GM12872 (cell line): ENCODE measurements around the gene MYO1F.

ENCODE experiments used
- TF ChIP-seq, protein P1 (sequence below): IDR thresholded peaks from 3 replicates; pipeline ENCODE4 v1.5.1; 2011; ENCODE audit warnings: low read depth, mild to moderate bottlenecking, low read length, moderate library complexity; ENCODE audit not compliant: insufficient read depth

The MYO1F gene

DNA sequence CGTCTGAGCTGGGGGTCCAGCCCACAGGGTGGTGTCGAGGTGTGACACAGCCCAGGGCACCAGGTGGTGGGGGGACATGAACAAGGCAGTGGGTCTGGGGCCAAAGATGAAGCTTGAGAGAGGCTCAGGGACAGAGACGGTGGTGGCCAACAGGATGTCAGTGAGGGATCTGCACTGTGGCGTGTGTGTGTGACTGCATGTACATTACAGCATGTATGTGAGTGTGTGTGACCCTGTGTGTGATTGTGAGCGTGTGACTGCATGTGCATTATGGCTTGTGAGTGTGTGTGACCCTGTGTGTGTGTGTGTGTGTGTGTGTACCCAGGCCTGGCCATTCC, 31.7 kb upstream of the MYO1F start:
- TF ChIP-seq, protein P1, sequence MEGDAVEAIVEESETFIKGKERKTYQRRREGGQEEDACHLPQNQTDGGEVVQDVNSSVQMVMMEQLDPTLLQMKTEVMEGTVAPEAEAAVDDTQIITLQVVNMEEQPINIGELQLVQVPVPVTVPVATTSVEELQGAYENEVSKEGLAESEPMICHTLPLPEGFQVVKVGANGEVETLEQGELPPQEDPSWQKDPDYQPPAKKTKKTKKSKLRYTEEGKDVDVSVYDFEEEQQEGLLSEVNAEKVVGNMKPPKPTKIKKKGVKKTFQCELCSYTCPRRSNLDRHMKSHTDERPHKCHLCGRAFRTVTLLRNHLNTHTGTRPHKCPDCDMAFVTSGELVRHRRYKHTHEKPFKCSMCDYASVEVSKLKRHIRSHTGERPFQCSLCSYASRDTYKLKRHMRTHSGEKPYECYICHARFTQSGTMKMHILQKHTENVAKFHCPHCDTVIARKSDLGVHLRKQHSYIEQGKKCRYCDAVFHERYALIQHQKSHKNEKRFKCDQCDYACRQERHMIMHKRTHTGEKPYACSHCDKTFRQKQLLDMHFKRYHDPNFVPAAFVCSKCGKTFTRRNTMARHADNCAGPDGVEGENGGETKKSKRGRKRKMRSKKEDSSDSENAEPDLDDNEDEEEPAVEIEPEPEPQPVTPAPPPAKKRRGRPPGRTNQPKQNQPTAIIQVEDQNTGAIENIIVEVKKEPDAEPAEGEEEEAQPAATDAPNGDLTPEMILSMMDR: no peak

DNA sequence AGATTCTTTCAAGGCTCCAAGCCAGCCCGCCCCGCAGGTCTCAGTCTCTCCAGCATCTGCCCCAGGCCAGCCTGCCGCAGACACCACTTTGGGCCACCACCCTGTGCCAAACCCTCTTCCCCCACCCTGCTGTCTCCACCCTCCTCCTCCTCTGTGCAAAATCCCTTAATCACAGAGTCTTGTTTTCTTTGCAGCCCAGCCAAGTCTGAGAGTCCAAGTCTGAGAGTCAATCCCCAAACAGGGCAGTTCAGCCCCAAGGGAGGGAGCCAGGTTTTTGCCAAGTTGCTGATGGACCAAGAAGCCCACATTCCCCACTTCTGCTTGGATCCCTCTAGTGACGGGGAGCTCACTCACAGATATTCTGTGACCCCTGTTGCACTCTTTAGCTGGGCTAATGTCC, 30.1 kb upstream of the MYO1F start:
- TF ChIP-seq, protein P1: no peak

DNA sequence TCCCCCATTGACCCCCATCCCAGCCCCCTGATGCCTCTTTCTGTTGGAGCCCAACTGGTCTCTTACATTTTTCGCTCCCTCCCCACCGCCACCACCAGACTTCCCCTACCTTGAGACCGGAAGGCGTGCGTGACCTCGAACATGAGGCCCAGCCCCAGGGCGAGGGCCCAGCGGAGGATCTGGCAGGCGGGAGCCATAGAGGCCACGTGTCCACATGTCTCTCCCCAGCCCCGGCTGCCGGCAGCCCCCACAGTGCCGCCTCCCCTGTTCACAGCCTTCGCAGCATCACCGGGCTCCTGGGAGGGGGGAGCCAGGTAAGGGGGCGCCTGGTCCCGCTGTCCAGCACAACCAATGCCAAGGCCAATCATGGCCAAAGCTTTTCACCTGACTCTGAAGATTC, 28.3 kb upstream of the MYO1F start:
- TF ChIP-seq, protein P1: no peak

DNA sequence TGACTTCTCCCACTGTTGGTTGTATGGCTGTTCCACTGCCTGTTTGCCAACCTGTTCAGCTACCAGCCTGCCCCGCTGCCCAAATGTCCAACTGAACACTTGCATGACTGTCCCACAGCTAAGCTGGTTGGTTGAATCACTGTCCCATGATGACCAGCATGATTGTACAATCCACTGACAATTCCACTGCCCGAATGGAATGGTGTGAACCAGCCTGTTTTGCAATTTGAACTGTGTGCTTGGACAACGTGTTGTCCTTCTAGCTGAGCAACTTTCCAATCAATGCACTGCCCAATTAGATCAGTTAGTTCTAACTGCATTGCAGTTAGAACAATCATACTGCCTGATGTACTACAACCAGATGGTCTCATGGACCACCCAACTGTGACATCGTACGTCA, 24.6 kb upstream of the MYO1F start:
- TF ChIP-seq, protein P1: no peak

DNA sequence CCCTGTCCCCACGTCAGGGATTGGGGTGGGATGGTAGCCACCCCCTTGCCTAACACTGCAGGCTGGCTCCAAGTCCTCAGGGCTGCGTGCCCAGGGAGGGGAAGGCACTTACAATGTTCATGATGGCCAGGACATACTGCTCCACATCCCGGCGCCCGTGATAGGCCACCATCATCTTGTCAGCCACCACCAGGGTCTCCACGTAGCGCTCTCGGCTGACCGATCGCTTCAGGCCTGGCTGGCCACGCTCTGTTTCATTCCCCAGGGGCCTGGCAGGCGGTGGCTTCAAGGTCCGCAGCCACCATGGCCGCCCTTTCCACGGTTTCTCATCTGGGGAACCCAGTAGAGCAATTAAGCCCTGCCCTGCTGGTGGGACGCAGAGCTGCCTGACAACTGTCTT, 23.6 kb upstream of the MYO1F start:
- TF ChIP-seq, protein P1: no peak

DNA sequence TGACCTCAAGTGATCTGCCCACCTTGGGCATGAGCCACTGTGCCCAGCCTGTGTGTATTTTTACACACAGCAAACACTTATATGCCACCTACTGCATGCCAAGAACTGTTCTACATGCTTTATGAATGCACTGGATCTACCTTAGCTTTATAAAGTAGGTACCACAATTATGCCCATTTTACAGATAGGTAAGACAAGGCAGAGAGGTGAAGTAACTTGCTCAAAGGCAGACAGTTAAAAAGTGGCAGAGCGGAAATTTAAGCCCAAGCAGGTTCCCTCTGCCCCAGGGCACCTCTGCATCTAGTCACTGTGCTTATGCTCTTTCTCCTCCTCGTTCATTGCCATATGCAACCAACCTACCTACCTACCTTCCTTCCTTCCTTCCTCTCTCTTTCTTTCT, 22.8 kb upstream of the MYO1F start:
- TF ChIP-seq, protein P1: no peak

DNA sequence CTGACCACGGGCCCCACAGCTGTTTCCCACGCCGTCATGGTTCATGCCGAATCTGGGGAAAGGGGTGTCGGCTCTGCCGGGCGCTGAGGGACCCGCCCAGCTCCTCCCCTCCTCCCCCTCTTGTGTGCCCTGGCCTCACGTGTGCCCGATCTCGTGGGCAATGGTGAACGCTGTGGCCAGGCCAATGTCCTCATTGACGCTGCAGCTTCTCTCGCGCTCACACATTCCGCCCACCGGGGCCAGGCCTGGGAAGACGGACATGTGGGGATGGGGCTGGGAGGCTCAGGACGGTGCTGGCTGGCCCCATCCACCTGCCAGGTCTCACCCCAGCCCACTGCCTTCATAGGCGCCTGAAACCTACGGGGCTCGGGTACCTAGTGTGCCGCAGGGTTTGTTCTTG, 18.9 kb upstream of the MYO1F start:
- TF ChIP-seq, protein P1: no peak

DNA sequence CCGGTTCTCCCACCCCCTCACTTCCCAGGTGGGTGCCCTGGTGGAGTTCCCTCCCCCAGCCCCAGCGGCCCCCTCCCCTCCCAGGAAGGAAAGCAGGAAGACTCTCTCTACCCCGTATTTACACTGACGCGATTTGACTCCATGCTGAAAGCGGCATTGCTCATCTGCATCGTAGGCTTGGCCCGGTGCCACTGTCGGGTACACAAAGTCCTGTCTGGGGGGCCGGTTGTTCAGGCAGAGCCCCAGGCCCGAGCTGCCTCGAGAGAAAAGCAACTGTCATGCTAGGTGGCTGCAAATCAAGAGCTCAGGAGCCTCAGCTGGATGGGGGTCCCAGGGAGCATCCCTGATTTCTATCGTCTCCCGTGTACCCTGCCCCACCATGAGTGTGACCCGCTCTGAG, 18.4 kb upstream of the MYO1F start:
- TF ChIP-seq, protein P1: no peak
